Naive thymus-derived CD4-positive, alpha-beta T cell (primary cell): Measurements from ENCODE around the gene BHLHE23. TPM values are rescaled to one million over a fixed set of nuclear protein-coding genes. Genes with fewer than 3 reads are reported as not detected.

ENCODE experiments used
- ATAC-seq: fragments of 150-1000 bp; cut with Tn5 transposase; 2 replicates; pipeline ENCODE4 v1.10.0; 2021; ENCODE audit warnings: mild to moderate bottlenecking, moderate library complexity
- CTCF ChIA-PET: fragments of 350-600 bp; sonication (Branson Sonifier 250); formaldehyde crosslinking; loops from one replicate; lab custom pipeline; 2021; ENCODE audit warnings: antibody characterized with exemption; lab: Charles Lee
- POLR2A ChIA-PET: fragments of 350-600 bp; sonication (Branson Sonifier 250); formaldehyde crosslinking; loops from one replicate; lab custom pipeline; 2021; ENCODE audit warnings: antibody characterized with exemption, inconsistent platforms; lab: Charles Lee
- DNase-seq, 9 donors: peaks; one replicate each; pipeline versions ENCODE4 v3.0.0 to v3.0.0-alpha.2; 2020 to 2022; ENCODE audit warnings: mixed read lengths in 1 of 9
- H3K27ac ChIP-seq: one replicate; pipeline ENCODE4 v1.7.0; 2013; ENCODE audit warnings: mild to moderate bottlenecking, low read depth, low read length, moderate library complexity
- H3K27me3 ChIP-seq, 2 donors: one replicate each; pipeline ENCODE4 v1.7.0; 2013; ENCODE audit warnings: low read length in 2 of 2, mild to moderate bottlenecking in 2 of 2, moderate library complexity in 2 of 2; ENCODE audit not compliant: control insufficient read depth in 2 of 2, insufficient read depth in 2 of 2
- H3K36me3 ChIP-seq, 3 experiments: 1 replicate in 2 of 3; 2 replicates in 1 of 3; pipeline ENCODE4 v1.7.0; 2013; ENCODE audit warnings: low read length in 3 of 3, mild to moderate bottlenecking in 3 of 3, moderate library complexity in 1 of 3; ENCODE audit not compliant: insufficient read depth in 3 of 3, control insufficient read depth in 2 of 3
- H3K4me1 ChIP-seq, 2 donors: one replicate each; pipeline ENCODE4 v1.7.0; 2013; ENCODE audit warnings: low read length in 2 of 2, mild to moderate bottlenecking in 2 of 2, moderate library complexity in 1 of 2; ENCODE audit not compliant: control insufficient read depth in 2 of 2, insufficient read depth in 2 of 2
- H3K4me3 ChIP-seq: 2 replicates; pipeline ENCODE4 v1.7.0; 2013; ENCODE audit warnings: mild to moderate bottlenecking, low read length
- H3K9me3 ChIP-seq, 3 experiments: 1 replicate in 2 of 3; 2 replicates in 1 of 3; pipeline ENCODE4 v1.7.0; 2013; ENCODE audit warnings: low read length in 3 of 3; ENCODE audit not compliant: control insufficient read depth in 2 of 3
- H3K27ac Mint-ChIP-seq, 9 donors: one replicate each; pipeline ENCODE4 v1.8.0; 2020 to 2022; ENCODE audit warnings: mixed read lengths in 9 of 9, mild to moderate bottlenecking in 8 of 9, moderate library complexity in 5 of 9, inconsistent platforms in 2 of 9
- H3K27me3 Mint-ChIP-seq, 5 donors: one replicate each; pipeline ENCODE4 v1.8.0; 2021 to 2022; ENCODE audit warnings: mixed read lengths in 5 of 5, mild to moderate bottlenecking in 1 of 5
- H3K36me3 Mint-ChIP-seq, 5 donors: one replicate each; pipeline ENCODE4 v1.8.0; 2020 to 2022; ENCODE audit warnings: mixed read lengths in 5 of 5, mild to moderate bottlenecking in 3 of 5, inconsistent platforms in 1 of 5
- H3K4me1 Mint-ChIP-seq, 7 donors: one replicate each; pipeline ENCODE4 v1.8.0; 2020 to 2022; ENCODE audit warnings: mixed read lengths in 7 of 7, mild to moderate bottlenecking in 3 of 7, inconsistent platforms in 1 of 7
- H3K4me3 Mint-ChIP-seq, 10 donors: one replicate each; pipeline ENCODE4 v1.8.0; 2020 to 2022; ENCODE audit warnings: mild to moderate bottlenecking in 10 of 10, mixed read lengths in 10 of 10, moderate library complexity in 6 of 10, inconsistent platforms in 2 of 10
- H3K9me3 Mint-ChIP-seq, 11 donors: one replicate each; pipeline ENCODE4 v1.8.0; 2020 to 2022; ENCODE audit warnings: mixed read lengths in 11 of 11, mild to moderate bottlenecking in 4 of 11, inconsistent platforms in 1 of 11, moderate library complexity in 1 of 11
- intact Hi-C, 2 donors: fragments of 100-400 bp; cut with micrococcal nuclease; formaldehyde crosslinking; loops; one replicate each; pipeline ENCODE4 v1.15.1; 2023
- polyA plus RNA-seq, 2 donors: library from polyadenylated mRNA; unstranded; fragments of 300-500 nt; fragmentation: Illumina TruSeq; gene quantifications; one replicate each; pipeline ENCODE4 v1.2.3, GENCODE V29; 2021
- total RNA-seq, 6 experiments: library from RNA in 5 of 6; stranded (reverse) in 5 of 6; gene quantifications; 1 replicate in 5 of 6; 2 replicates in 1 of 6; pipeline ENCODE4 v1.2.3 and lab custom pipeline; 2021 to 2026

Gene BHLHE23
- total and polyA plus RNA-seq, 7 experiments from 2014 or later = not detected

- peaks cover 0 to 1% of the 10 kb centered on the region in 2 donors for H3K27me3 ChIP-seq
- ChIA-PET POLR2A (no interaction called here), CTCF (no interaction called here)
- Mint-ChIP-seq H3K36me3 (no peaks in the 10 kb centered on the region), H3K4me1 (peaks cover 0 to 16% (median 4%) of the 10 kb centered on the region in 7 donors), H3K27me3 (peaks cover 7 to 36% (median 11%) of the 10 kb centered on the region in 5 donors), H3K27ac (no peak overlapping the region), H3K9me3 (peaks cover 0 to 3% (median 0%) of the 10 kb centered on the region in 11 donors), H3K4me3 (no peak overlapping the region)
- intact Hi-C loops = no loop called here
- no peaks in the 10 kb centered on the region for H3K36me3 ChIP-seq
- DNase-seq (peak in 1 of 9 donors; percentile 5), ATAC-seq (no peak)
- peaks cover 0 to 3% of the 10 kb centered on the region in 2 donors for H3K4me1 ChIP-seq
- H3K9me3 ChIP-seq = no peaks in the 10 kb centered on the region
- H3K4me3 ChIP-seq = no peak overlapping the region
- H3K27ac ChIP-seq = no peak overlapping the region
Measured at GRCh38 chr20:63022501-63022900, 15.7 kb upstream of the BHLHE23 start.

GRCh38 chr20:63021356-63022321 lies 14.9 kb upstream of the BHLHE23 start:
- ChIA-PET CTCF (no interaction called here), POLR2A (no interaction called here)
- peak in 1 of 9 donors; percentile 6 for DNase-seq
- H3K27me3 Mint-ChIP-seq = peaks cover 2 to 32% (median 11%) of the 10 kb centered on the region in 5 donors
- H3K36me3 Mint-ChIP-seq = no peaks in the 10 kb centered on the region
- H3K36me3 ChIP-seq = no peaks in the 10 kb centered on the region
- no peak overlapping the region for H3K4me3 Mint-ChIP-seq
- intact Hi-C loops = no loop called here
- H3K4me1 Mint-ChIP-seq = peaks cover 0 to 14% (median 4%) of the 10 kb centered on the region in 7 donors
- no peak overlapping the region for H3K4me3 ChIP-seq
- H3K9me3 ChIP-seq = no peaks in the 10 kb centered on the region
- ATAC-seq = no peak
- no peaks in the 10 kb centered on the region for H3K27me3 ChIP-seq
- peaks cover 0 to 3% of the 10 kb centered on the region in 2 donors for H3K4me1 ChIP-seq
- peaks cover 0 to 3% (median 0%) of the 10 kb centered on the region in 11 donors for H3K9me3 Mint-ChIP-seq
- H3K27ac Mint-ChIP-seq = no peak overlapping the region
- no peak overlapping the region for H3K27ac ChIP-seq

- H3K27me3 ChIP-seq = no peaks in the 10 kb centered on the region
- H3K27ac ChIP-seq = no peak overlapping the region
- peak in 1 of 9 donors; percentile 4 for DNase-seq
- no peak overlapping the region for H3K4me3 ChIP-seq
- Mint-ChIP-seq H3K4me1 (peaks cover 0 to 7% (median 4%) of the 10 kb centered on the region in 7 donors), H3K4me3 (no peak overlapping the region), H3K27ac (no peak overlapping the region), H3K9me3 (peaks cover 0 to 3% (median 0%) of the 10 kb centered on the region in 11 donors), H3K36me3 (no peaks in the 10 kb centered on the region), H3K27me3 (peaks cover 7 to 35% (median 11%) of the 10 kb centered on the region in 5 donors)
- ATAC-seq = no peak
- H3K9me3 ChIP-seq = no peaks in the 10 kb centered on the region
- CTCF ChIA-PET = no interaction called here
- POLR2A ChIA-PET = no interaction called here
- no peaks in the 10 kb centered on the region for H3K36me3 ChIP-seq
- H3K4me1 ChIP-seq = no peaks in the 10 kb centered on the region
- intact Hi-C loops = no loop called here
Measured at GRCh38 chr20:63020681-63021080, 13.9 kb upstream of the BHLHE23 start.

GRCh38 chr20:63017826-63018411 lies 11.2 kb upstream of the BHLHE23 start:
- Mint-ChIP-seq H3K4me1 (peaks cover 0 to 6% (median 4%) of the 10 kb centered on the region in 7 donors), H3K27me3 (peaks cover 20 to 47% (median 27%) of the 10 kb centered on the region in 5 donors)
- CTCF ChIA-PET = no interaction called here

GRCh38 chr20:63017076-63017825 lies 10.5 kb upstream of the BHLHE23 start:
- peaks cover 0 to 14% (median 0%) of the 10 kb centered on the region in 3 experiments for H3K9me3 ChIP-seq
- Mint-ChIP-seq H3K36me3 (peaks cover 0 to 13% (median 3%) of the 10 kb centered on the region in 5 donors), H3K4me3 (no peak overlapping the region), H3K9me3 (peaks cover 1 to 24% (median 11%) of the 10 kb centered on the region in 11 donors), H3K27me3 (peaks cover 20 to 48% (median 29%) of the 10 kb centered on the region in 5 donors), H3K27ac (no peak overlapping the region), H3K4me1 (peaks cover 0 to 6% (median 4%) of the 10 kb centered on the region in 7 donors)
- H3K36me3 ChIP-seq = no peaks in the 10 kb centered on the region
- no peak overlapping the region for H3K27ac ChIP-seq
- intact Hi-C loops = no loop called here
- ATAC-seq (no peak), DNase-seq (peak in 1 of 9 donors; percentile 1)
- H3K4me1 ChIP-seq = no peaks in the 10 kb centered on the region
- ChIA-PET POLR2A (no interaction called here), CTCF (no interaction called here)
- no peaks in the 10 kb centered on the region for H3K27me3 ChIP-seq
- no peak overlapping the region for H3K4me3 ChIP-seq

More at GRCh38 chr20:63017826-63018411, 11.2 kb upstream of the BHLHE23 start:
- no peak for ATAC-seq
- intact Hi-C loops = no loop called here
- peaks cover 0 to 18% (median 11%) of the 10 kb centered on the region in 11 donors for H3K9me3 Mint-ChIP-seq
- H3K36me3 ChIP-seq = no peaks in the 10 kb centered on the region
- H3K36me3 Mint-ChIP-seq = peaks cover 0 to 12% (median 3%) of the 10 kb centered on the region in 5 donors
- no peaks in the 10 kb centered on the region for H3K27me3 ChIP-seq
- H3K27ac ChIP-seq = no peak overlapping the region
- H3K4me3 Mint-ChIP-seq = no peak overlapping the region
- H3K4me3 ChIP-seq = no peak overlapping the region
- peak in 1 of 9 donors; percentile 2 for DNase-seq
- POLR2A ChIA-PET = interaction anchor here (0.8 kb wide), 1 partner anchor 10 kb away, joined by 4 read pairs; no protein-coding TSS in a partner anchor
- H3K27ac Mint-ChIP-seq = no peak overlapping the region
- peaks cover 0 to 10% (median 0%) of the 10 kb centered on the region in 3 experiments for H3K9me3 ChIP-seq
- H3K4me1 ChIP-seq = no peaks in the 10 kb centered on the region

GRCh38 chr20:63016514-63017075 lies 9.8 kb upstream of the BHLHE23 start:
- H3K4me3 ChIP-seq = no peak overlapping the region
- peak in 1 of 9 donors; percentile 5 for DNase-seq
- peaks cover 0 to 14% (median 0%) of the 10 kb centered on the region in 3 experiments for H3K9me3 ChIP-seq
- ChIA-PET CTCF (no interaction called here), POLR2A (no interaction called here)
- intact Hi-C loops = no loop called here
- H3K27me3 ChIP-seq = no peaks in the 10 kb centered on the region
- Mint-ChIP-seq H3K4me1 (peaks cover 0 to 6% (median 4%) of the 10 kb centered on the region in 7 donors), H3K4me3 (no peak overlapping the region), H3K36me3 (peaks cover 0 to 13% (median 3%) of the 10 kb centered on the region in 5 donors), H3K27ac (no peak overlapping the region), H3K9me3 (peaks cover 1 to 24% (median 11%) of the 10 kb centered on the region in 11 donors), H3K27me3 (peaks cover 20 to 48% (median 29%) of the 10 kb centered on the region in 5 donors)
- ATAC-seq = no peak
- H3K4me1 ChIP-seq = no peaks in the 10 kb centered on the region
- no peak overlapping the region for H3K27ac ChIP-seq
- no peaks in the 10 kb centered on the region for H3K36me3 ChIP-seq
